NCI-H2196 treated with DMSO at 0.1 percent for 48 hours (cell line): Measurements from ENCODE around the gene ADAMTS5.

Source experiments
- DNase-seq: peaks from one replicate; lab custom pipeline; 2025; ENCODE audit not compliant: unreplicated experiment; lab: John Stamatoyannopoulos, UW

Gene ADAMTS5

GRCh38 chr21:26888931-26889330 is 78.0 kb downstream of the ADAMTS5 start:
- DNase-seq: no peak

- no peak for DNase-seq
Measured at GRCh38 chr21:26888256-26888655, 78.6 kb downstream of the ADAMTS5 start.

- DNase-seq: no peak
Measured at GRCh38 chr21:26887251-26887650, 79.6 kb downstream of the ADAMTS5 start.

- no peak for DNase-seq
Measured at GRCh38 chr21:26884436-26884835, 82.5 kb downstream of the ADAMTS5 start.

GRCh38 chr21:26883768-26884167 is 83.1 kb downstream of the ADAMTS5 start:
- DNase-seq: no peak

- no peak for DNase-seq
Measured at GRCh38 chr21:26881504-26882228, 85.2 kb downstream of the ADAMTS5 start.

- no peak for DNase-seq
Measured at GRCh38 chr21:26877018-26877417, 89.9 kb downstream of the ADAMTS5 start.

GRCh38 chr21:26874347-26874746 is 92.5 kb downstream of the ADAMTS5 start:
- no peak for DNase-seq
